OCI-LY7 (cell line): ENCODE results near the gene PCDHB9.
"Not testable (repeated sequence)": the region's sequence is repeated elsewhere in the genome, so short reads cannot be mapped to it uniquely, and the experiment has no call there.

Source experiments
- EZH2phosphoT487 ChIP-seq: fragments of 200-600 bp; sonication (generic); IDR thresholded peaks from 2 replicates; pipeline ENCODE4 v1.6.1; 2018; ENCODE audit warnings: low read depth, borderline replicate concordance, mild to moderate bottlenecking, mixed run types, antibody characterized with exemption, low read length, moderate library complexity, mixed read lengths
- TF ChIP-seq, protein P1 (sequence below): fragments of 200-600 bp; sonication (generic); conservative IDR thresholded peaks from 2 replicates; pipeline ENCODE4 v1.5.1; 2014; ENCODE audit warnings: mild to moderate bottlenecking, antibody characterized with exemption, low read length, moderate library complexity, mixed read lengths

DNA sequence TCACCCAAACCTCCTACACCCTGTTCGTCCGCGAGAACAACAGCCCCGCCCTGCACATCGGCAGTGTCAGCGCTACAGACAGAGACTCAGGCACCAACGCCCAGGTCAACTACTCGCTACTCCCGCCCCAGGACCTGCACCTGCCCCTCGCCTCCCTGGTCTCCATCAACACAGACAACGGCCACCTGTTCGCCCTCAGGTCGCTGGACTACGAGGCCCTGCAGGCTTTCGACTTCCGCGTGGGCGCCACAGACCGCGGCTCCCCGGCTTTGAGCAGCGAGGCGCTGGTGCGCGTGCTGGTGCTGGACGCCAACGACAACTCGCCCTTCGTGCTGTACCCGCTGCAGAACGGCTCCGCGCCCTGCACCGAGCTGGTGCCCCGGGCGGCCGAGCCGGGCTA is 14.2 kb downstream of the PCDHB9 start:
- TF ChIP-seq, protein P1, sequence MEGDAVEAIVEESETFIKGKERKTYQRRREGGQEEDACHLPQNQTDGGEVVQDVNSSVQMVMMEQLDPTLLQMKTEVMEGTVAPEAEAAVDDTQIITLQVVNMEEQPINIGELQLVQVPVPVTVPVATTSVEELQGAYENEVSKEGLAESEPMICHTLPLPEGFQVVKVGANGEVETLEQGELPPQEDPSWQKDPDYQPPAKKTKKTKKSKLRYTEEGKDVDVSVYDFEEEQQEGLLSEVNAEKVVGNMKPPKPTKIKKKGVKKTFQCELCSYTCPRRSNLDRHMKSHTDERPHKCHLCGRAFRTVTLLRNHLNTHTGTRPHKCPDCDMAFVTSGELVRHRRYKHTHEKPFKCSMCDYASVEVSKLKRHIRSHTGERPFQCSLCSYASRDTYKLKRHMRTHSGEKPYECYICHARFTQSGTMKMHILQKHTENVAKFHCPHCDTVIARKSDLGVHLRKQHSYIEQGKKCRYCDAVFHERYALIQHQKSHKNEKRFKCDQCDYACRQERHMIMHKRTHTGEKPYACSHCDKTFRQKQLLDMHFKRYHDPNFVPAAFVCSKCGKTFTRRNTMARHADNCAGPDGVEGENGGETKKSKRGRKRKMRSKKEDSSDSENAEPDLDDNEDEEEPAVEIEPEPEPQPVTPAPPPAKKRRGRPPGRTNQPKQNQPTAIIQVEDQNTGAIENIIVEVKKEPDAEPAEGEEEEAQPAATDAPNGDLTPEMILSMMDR, result not testable (repeated sequence)
- TF ChIP-seq EZH2phosphoT487, result not testable (repeated sequence)
